Mesenteric fat pad (tissue), 1 donor: Measurements from ENCODE around the gene GATA5. TPM values are rescaled to one million over a fixed set of nuclear protein-coding genes. Genes with fewer than 3 reads are reported as not detected.

Experiments
- DNase-seq: peaks from one replicate; pipeline ENCODE4 v3.0.0-alpha.2; 2020; ENCODE audit warnings: low spot score
- total RNA-seq: library from RNA; stranded (reverse); fragmentation: NEBNext Ultra II Directional; extraction: Animal tissue kit (Norgen Biotek cat#: 25700); gene quantifications from one replicate; pipeline ENCODE4 v1.2.1, GENCODE V29; 2021
- donor health status: DM: yes; HTN: yes; CAD: no.

Gene GATA5
- total RNA-seq, 1 donor from 2014 or later, result 0.19 TPM

DNA sequence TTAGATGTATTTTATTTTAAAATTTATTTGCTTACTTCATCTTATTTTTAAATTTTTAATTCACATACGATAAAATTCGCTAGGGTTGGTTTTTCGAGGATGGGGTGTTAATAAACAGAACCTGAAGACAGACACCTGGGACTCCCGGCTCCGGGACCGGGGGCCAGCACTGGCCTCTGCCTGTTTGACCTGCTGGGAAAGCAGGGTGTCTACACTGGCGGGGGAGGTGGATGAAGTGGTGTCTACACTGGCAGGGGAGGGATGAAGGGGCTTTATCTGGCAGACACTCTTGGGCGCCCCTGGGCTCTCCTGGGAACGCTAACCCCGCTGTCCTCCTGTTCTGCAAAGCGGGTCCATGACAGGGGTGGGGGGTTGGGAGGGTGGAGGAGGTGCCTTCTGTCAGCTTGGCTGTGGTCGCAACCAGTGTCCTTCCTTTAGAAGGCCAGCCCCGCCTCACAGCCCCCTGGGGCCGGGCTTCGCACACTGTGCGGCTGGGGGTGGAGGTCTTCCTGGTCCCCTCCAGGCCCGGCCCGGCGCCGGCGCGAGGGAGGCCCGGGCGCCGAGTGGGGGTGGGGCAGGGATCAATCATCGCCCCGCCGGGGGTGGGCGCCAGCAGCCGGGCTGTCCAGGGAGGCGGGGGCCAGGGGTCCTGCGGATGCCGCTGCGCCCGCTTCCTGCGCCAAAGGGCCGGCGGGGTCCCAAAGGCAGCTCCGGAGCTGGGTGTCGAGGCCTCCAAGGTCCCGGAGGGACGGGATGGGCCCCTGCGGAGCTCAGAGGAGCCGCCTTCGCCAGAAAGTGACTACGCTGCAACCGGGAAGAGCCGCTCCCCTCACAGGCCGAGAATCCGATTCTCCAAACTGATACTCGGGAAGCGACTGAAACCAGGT, 1.8 kb downstream of the GATA5 start:
- no peak for DNase-seq

GRCh38 chr20:62472941-62473585, 2.7 kb downstream of the GATA5 start:
- DNase-seq, result no peak

DNA sequence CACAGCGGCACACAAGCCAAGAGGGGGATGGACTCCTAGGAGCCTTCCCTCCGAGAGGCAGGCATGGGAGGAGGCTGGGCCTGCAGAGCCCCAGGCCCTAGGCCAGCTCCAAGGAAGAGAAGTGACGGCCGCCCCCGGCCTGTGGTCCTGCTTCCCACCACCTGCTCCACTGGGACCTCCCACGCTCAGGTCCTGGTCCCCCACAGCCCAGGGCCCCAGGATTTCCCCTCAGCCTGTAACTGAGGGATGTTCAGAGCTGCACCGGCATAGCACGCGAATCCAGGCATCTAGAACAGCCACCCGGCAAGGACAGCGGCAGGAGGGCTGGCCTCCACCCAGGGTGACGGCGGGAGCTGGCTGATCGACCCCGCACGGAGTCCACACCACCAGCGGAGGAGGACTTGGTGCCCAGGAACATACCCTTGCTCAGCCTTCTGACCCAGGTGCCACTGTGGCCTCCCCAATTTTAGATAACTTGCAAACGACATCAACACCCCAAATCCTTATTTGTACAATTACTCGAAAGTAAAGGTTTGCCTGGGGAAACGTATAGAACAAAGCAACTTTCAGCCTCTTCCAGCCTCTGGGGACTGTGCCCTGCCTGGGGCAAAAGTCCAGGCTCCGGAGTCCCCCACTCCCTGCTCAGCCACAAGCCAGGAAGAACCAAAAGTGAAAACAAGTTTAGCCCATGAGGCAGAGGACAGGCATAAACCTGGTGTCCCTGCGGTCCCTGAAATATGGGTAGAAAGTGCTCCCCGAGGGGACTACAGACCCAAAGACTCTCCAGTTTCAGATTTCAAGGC, 3.5 kb downstream of the GATA5 start:
- DNase-seq, result no peak

DNA sequence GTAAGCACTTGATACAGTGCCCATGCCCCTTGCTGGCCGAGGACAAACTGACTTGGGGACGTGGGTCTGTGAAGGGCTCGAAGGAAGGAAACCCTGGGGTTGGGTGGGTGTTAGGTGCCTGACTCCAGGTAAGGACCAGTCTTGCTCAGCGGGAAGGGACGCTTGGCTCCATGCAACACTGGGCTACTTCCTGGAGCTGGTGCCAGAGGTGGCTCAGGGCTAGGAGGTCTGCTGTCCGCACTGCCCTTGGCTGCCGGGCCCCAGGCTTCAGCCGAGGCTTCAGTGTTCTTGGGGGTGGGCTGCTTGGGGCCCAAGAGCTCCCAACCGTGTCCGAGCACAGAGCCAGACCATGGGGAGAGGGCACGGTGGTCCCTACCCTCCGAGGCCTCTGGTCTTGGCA, 5.3 kb downstream of the GATA5 start:
- no peak for DNase-seq

DNA sequence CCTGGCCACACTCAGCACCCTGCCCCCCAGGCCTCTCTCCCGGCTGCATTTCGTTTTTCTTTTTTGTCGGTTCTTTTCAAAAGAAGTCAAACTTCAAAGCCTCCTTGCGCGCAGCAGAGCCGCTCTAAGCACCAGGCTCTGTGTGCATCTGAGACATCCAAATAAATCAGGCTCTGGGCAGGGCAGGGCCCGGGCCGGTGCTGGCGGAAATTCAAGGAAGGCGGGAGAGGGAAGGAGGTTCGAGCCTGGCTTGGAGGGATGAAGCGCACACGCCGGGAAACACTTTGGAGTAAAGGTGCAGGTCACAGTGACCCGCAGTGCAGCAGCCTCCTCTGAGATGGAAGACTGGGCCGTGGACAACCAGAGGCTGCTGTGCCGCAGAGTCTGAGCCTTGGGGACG, 5.8 kb downstream of the GATA5 start:
- no peak for DNase-seq

- no peak for DNase-seq
Observed at GRCh38 chr20:62469352-62469751, 6.4 kb downstream of the GATA5 start.

- DNase-seq, result no peak
Observed at GRCh38 chr20:62466806-62467537, 8.8 kb downstream of the GATA5 start.

- DNase-seq, result no peak
Observed at GRCh38 chr20:62466072-62466760, 9.6 kb downstream of the GATA5 start.

DNA sequence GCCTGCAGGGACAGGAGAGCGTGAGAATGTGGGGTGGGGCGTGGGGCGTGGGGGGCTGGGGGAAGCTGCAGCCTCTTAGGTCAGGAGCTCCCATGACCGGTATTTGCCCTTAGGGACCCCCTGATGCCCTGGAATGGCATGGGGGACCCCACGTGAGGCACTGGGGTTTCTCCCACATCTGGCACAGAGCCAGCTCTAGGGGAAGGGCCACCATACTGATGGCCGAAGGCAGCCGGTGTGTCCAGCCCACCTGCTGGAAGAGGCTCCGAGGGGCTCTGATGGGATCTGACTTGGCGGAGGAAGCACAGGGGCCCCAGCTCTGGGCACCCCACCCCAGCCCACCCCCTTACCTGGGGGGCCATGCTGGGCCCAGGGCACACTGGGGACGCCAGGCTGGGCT, 10.8 kb downstream of the GATA5 start:
- no peak for DNase-seq

DNA sequence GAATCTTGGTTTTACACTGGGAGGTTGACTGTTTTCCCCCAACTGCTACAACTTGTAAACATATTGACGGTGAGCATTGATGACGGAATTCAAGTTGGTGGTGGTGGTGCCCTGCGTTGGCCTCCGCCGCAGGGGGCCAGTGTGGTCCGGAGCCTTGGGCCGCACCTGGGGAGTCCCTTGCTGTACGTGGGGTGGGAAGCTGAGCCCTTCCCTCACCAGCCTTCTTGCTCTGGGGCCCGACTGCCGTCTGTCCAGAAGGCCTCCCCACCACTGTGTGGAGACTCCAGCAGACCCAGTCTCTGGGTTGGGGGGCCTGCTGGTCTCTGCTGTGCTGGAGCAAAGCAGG, 11.4 kb downstream of the GATA5 start:
- no peak for DNase-seq

DNA sequence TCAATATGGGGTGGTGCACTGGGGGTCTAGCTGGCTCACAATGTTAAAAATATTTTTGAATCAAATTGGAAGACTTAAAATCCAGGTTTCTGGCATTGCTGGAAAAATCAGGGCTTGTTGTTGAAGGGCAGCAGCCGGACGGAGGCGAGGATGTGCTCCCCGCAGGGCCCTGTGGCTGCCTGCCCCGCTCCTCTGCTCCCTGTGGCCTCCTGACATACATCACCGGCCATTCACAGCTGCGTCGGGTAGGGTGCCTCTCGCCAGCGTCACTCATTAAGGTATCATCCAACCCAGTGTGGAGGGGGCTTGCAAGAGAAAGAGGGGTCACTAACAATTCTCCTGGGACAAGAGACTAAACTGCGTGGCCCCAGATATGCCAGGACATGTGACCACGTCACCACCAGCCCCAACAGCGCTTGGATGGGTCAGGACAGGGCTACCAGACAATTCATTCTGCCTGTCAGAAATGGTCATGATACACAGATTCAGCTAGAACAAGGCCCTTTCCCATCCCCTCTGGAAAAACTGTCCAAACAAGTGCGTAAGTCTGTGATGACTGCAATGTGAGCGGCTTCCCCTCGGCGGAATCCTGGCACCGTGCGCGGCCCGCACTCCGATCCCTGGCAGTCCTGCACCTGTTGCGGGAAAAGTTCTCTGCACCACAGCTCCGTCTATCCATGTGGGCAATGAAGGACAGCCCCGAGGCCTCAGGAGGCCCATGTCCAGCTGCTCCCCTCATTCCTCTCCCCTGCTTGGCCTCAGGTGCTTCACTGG, 12.0 kb downstream of the GATA5 start:
- DNase-seq, result no peak

DNA sequence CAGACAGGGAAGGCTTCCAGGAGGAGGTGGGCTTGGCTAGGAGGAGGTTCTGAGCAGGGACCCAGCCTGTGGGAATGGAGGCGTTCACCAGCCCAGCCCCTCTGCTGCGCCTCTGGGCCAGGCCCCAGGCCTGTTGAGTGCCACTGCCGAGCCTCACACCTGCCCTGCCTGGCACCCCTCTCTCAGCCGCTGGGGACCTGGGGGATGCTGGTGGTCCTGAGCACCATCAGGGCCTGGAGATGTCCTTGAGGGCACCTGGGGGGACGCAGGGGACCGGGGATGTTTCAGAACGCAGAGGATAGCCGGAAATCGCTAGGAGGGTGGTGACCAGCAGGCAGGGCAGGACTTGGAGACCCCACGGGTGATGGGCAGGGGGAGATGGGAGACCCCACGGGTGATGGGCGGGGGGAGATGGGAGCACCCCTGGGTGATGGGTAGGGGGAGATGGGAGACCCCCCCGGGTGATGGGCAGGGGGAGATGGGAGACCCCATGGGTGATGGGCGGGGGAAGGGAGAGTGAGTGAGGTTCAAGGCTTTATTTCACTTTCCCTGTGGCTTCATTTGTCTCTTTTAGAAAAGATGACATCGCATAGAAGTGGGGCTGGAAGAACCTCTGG, 12.7 kb downstream of the GATA5 start:
- no peak for DNase-seq

- DNase-seq, result no peak
Observed at GRCh38 chr20:62461834-62462233, 14.0 kb downstream of the GATA5 start.

GRCh38 chr20:62461157-62461556, 14.6 kb downstream of the GATA5 start:
- no peak for DNase-seq

- DNase-seq, result no peak
Observed at GRCh38 chr20:62460678-62461077, 15.1 kb downstream of the GATA5 start.

GRCh38 chr20:62459488-62459887, 16.3 kb downstream of the GATA5 start:
- DNase-seq, result no peak

DNA sequence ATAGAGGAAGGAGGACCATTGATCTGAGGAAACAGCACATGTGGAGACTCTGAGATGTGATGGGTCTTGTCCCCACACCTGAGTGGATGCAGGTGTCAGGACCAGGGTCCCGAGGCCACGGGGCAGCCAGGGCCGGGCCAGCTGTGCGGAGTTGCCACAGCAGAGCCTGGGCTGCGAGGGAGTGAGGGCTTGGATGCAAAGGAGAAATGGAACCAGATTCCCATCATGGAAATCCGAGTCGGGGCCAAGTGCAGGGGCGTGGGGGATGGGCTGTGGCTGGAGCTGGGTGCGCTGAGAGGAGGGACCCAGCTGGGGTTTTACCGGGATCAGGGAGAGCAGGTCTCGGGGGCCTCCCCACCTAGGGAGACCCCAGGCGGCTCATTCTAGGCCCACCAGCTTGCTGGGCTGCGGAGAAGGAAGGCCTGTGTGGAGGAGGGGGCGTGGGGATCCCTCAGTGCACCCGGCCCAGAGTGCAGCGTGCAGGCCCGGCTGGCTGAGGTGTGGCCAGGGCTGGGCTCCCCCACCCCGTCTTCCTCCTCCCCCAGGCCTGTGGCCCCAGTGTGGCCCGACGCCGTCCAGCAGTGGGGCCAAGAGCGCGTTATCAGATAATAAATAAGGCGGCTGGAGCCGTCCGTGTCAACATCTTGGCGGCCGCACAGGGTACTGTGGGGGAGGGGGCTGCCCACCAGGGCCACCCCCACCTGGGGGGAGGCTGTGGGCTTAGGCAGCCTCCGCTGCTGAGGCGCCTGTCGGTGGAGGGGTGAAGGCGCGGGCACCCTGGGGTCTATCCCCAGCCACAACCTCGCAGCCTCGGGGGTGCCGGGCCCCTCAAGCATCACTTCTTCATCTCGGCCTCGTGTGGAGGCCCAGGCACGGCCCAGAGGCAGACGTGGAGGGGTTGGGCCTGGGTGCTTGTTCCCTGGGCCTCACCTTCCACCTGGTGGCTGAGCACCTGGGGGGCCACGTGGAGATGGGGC, 17.2 kb downstream of the GATA5 start:
- DNase-seq, result no peak

- DNase-seq, result no peak
Observed at GRCh38 chr20:62457831-62458230, 18.0 kb downstream of the GATA5 start.
